SK-N-SH (cell line): ENCODE results near the gene N4BP3.

Experiments used
- CTCF ChIP-seq: fragments of 200-600 bp; sonication (generic); IDR thresholded peaks from 2 replicates; pipeline ENCODE4 v1.6.1; 2017; ENCODE audit warnings: antibody characterized with exemption, mild to moderate bottlenecking, moderate library complexity
- EP300 ChIP-seq, 2 experiments: IDR thresholded peaks; 2 replicates each; pipeline versions ENCODE4 v1.4.0 to v1.6.1; 2012; ENCODE audit warnings: borderline replicate concordance in 1 of 2, low read depth in 1 of 2, low read length in 1 of 2
- EZH2phosphoT487 ChIP-seq: fragments of 200-600 bp; sonication (generic); IDR thresholded peaks from 2 replicates; pipeline ENCODE4 v1.6.1; 2017; ENCODE audit warnings: low read depth, mixed run types, mild to moderate bottlenecking, antibody characterized with exemption, moderate library complexity, borderline replicate concordance
- GATA2 ChIP-seq: sonication (generic); formaldehyde crosslinking; IDR thresholded peaks from 2 replicates; pipeline ENCODE4 v1.5.0; 2020; ENCODE audit warnings: mild to moderate bottlenecking, missing genetic modification reagents
- JUND ChIP-seq: IDR thresholded peaks from 2 replicates; pipeline ENCODE4 v1.4.0; 2012
- POLR2AphosphoS5 ChIP-seq: IDR thresholded peaks from 2 replicates; pipeline ENCODE4 v1.6.1; 2012; ENCODE audit warnings: low read depth, low read length
- TAF1 ChIP-seq: IDR thresholded peaks from 2 replicates; pipeline ENCODE4 v1.6.1; 2012; ENCODE audit warnings: low read depth, mild to moderate bottlenecking, low read length, moderate library complexity, borderline replicate concordance
- TEAD4 ChIP-seq: IDR thresholded peaks from 2 replicates; pipeline ENCODE4 v1.4.0; 2012; ENCODE audit warnings: mild to moderate bottlenecking, borderline replicate concordance; ENCODE audit not compliant: insufficient read depth

DNA sequence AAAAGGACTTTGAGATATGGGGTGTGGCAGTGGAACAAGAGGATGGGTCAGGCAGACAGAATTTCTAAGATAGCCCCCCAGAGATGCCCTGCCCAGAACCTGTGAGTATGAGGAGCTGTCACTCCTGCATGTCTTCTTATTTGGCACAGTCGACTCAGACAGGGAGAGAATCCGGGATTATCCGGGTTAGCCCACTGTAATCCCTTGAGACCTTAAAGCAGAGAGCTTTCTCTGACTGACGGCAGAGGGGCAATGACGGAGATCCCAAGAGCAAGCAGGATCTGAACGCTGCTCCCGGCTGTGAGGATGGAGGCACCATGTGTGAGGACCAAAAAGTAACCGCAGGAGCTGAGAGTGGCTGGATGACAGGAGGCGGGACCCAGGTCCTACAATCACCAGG lies 49.1 kb downstream of the N4BP3 start:
- TF ChIP-seq JUND (no peak), EZH2phosphoT487 (no peak), EP300 (IDR thresholded peaks at IDR 0.05; ENCODE audit: borderline replicate concordance in 1 of 2, low read depth in 1 of 2, low read length in 1 of 2) (no peak), TEAD4 (no peak), CTCF (no peak), TAF1 (no peak), POLR2AphosphoS5 (no peak), GATA2 (CRISPR knock-in tag) (no peak)
